NCI-H748 (cell line): ENCODE results near the gene OSBPL7.

Experiments used
- DNase-seq: peaks from one replicate; lab custom pipeline; 2025; ENCODE audit not compliant: unreplicated experiment; lab: John Stamatoyannopoulos, UW

Gene OSBPL7

DNA sequence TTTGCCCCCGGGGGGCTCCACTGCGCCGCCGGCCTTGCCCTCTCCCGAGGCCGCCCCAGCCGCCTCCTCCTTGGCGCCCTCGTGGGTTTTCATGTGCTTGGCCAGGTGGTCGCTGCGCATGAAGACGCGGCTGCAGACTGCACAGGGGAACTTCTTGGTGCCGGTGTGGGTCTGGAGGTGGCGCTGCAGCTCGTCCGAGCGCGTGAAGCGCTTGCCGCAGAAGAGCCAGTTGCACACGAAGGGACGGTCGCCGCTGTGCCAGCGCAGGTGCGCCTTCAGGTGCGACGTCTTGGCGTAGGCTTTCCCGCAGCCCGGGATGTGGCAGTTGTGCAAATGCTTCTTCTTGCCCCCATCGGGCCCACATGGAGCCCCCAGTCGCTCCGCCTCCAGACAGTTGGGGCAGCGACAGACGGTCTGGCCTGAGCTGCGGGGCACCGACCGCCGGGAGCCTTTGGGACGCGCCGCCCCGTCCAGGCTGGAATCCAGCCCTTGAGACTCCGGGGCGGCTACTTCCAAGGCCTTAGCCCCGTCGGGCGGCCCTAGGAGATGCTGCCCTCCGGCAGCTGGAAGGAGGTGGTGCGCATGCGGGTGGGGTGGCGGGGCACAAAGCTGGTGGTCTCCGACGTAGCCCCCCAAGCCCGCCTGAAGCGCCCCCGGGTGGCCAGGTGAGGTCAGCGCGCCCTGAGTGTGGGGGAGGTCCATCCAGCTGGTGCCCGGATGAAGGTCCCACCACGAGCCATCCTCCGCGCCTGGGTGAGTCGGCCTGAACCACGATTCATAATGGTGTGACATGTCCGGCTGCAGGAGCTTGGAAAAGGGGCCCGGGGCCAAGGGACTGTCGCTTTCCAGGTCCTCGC lies 26.0 kb upstream of the OSBPL7 start:
- no peak for DNase-seq

- DNase-seq, result peak; percentile 29
These were observed 25.2 kb upstream of the OSBPL7 start for GRCh38 chr17:47846716-47847340.

- no peak for DNase-seq
These were observed 24.1 kb upstream of the OSBPL7 start for GRCh38 chr17:47845716-47846075.

GRCh38 chr17:47844814-47845715 lies 23.5 kb upstream of the OSBPL7 start:
- DNase-seq, result peak; percentile 3

- no peak for DNase-seq
These were observed 22.6 kb upstream of the OSBPL7 start for GRCh38 chr17:47844227-47844626.

DNA sequence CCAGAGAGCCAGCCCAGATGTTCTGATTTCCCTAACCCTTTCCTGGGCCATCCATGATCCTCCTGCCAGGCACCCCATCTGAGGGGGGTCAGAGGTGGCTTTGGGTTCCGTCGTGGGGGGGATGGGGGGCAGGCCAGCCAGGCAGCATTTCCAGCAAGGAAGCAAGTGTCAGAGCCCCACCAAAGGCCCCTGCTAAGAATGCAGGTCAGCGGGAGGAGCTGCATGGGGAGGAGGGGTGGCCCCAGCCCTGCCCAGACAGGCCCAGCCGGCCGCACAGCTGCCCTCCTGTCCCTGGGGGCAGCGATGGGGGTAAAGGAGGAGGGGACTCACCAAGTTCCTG lies 21.8 kb upstream of the OSBPL7 start:
- no peak for DNase-seq

DNA sequence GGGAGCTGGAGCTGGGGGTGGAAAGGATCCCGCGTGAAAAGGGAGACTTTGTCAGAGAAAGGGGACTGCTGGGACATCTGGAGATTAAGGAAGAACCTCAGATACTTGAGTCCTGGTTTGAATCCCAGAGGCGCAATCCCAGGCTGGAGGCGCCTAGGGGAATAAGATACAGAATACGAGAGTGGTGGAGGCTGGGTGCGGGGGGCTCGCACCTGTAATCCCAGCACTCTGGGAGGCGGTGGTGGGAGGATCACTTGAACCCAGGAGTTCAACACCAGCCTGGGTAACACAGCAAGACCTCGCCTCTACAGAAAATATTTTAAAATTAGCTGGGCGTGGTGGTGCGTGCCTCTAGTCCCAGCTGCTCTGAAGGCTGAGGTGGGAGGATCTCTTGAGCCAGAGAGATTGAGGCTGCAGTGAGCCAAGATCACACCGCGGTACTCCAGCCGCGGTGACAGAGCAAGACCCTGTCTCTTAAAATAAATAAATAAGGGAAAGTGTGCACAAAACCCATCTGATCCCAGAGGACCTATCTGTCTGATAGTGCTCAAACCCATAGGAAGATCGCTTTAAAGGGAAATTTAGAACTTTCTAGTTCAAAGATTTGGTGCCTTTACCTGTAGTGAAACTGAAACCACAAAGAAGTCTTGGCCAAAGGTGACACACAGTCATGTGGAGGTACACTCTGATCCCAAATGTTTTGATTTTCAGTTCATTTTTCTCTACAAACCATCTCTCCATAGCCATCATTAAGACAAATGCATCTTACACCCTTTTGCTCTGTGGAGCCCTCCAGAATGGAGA lies 20.1 kb upstream of the OSBPL7 start:
- peak; percentile 18 for DNase-seq

GRCh38 chr17:47840742-47841487 lies 19.3 kb upstream of the OSBPL7 start, which contains the start of gene SCRN2:
Gene SCRN2, minus strand, starts transcription at chr17:47841273. Its CDS starts 430 bp downstream, at chr17:47840843.
- peak; percentile 87 for DNase-seq

- DNase-seq, result peak; percentile 37
These were observed 18.6 kb upstream of the OSBPL7 start for GRCh38 chr17:47840001-47840741.

GRCh38 chr17:47839071-47839470 lies 17.5 kb upstream of the OSBPL7 start:
- DNase-seq, result no peak

DNA sequence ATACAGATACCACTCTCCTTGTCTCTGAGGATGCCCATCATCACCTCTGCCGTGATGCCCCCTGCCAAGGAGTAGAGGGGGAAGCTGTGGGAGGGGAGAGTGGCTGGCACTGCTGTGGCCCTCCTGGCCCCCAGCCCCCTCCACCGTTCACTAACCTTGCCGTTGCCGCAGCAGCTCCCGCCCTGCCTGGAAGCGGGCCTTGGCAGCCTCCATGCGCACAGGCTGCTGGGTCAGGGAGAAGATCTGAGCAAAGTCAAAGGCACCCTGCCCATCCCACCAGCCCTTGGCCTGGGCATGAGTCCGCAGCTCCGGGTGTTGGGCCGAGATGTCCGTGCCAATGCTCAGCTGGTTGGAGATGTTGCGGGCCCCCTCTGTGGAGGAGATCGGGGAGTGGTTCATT lies 17.0 kb upstream of the OSBPL7 start:
- DNase-seq, result no peak

DNA sequence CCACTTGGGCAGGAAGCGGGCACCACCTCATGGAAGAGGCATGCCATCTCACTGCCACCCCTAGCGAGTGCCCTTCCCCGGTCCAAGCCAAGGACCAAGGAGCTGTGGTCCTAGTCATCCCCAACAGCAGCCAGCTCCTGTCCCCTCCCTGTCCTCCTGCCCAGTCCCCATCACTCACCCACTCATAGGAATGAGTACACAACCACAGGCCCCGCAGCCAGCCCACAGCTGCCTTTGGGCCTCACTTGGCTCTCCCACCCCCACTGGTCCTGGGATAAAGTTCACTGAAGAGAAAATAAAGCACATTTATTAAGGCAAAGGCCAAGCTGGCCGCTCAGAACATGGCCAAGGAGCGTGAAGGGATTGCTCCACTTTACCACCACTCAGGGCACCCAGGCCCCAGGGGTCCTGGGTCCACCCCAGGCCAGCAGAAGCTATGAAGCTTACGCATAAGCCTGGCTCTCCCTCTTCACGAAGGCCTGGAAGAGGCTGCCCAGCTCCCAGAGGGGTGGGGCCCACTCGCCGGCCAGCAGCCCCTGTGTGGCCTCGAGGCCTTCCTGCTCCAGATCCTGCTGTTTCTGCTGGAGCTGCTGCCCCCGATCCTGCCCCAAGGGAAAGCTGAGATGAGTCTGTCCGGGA lies 15.9 kb upstream of the OSBPL7 start:
- no peak for DNase-seq

GRCh38 chr17:47836601-47837000 lies 15.0 kb upstream of the OSBPL7 start:
- no peak for DNase-seq

- no peak for DNase-seq
These were observed 13.2 kb upstream of the OSBPL7 start for GRCh38 chr17:47834756-47835155.

- no peak for DNase-seq
These were observed 10.3 kb upstream of the OSBPL7 start for GRCh38 chr17:47831934-47832327.

DNA sequence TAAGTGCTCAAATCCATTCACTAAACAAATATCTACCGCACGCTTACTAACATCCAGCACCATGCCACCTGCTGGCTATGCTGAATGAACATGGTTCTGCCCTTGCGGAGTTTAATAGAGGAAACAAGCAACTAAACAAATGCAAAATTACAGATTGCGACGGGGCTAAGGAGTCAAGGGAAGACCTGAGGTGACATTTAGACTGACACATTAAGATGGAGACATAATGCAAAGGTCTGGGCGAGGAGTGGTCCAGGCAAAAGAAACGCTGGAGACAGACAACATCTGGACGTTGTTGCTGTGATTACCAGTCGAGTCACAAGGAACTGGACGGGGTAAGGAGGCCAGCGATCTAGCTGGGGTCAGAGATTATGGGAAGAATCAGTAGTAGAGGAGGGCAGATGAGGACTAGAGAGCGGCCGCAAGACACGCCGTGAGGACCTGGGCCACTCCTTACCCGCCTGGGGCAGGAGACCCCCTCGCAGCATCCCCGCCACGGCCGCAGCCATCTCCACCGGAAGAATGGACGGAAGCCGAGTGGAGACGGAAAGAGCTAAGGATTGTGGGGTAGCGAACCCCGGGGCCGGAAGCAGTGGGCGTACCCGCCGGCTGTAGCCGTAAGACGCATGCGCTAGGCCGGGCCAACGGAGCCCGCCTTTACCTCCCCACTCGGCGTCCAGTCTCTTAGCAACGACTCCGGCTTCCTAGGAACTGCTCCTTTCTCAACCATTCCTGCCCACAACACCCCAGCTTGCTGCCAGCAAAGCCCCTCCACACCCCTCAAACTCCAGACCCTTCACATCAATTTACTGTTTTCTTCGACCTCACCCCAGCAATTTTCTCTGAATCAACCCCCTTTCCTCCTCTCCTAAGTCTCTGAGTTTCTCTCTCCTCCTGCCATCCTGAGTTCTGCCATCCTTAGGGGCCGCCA lies 9.7 kb upstream of the OSBPL7 start, which contains the start of the genes LRRC46 and MRPL10:
Gene LRRC46, plus strand, starts transcription at position 668 of the 931 bp plus-strand sequence. CDS start 320 bp downstream, outside the sequence.
Gene MRPL10, minus strand, starts transcription at position 539 of the 931 bp plus-strand sequence. Its CDS starts 30 bp downstream, at position 509.
- DNase-seq, result peak; percentile 95

DNA sequence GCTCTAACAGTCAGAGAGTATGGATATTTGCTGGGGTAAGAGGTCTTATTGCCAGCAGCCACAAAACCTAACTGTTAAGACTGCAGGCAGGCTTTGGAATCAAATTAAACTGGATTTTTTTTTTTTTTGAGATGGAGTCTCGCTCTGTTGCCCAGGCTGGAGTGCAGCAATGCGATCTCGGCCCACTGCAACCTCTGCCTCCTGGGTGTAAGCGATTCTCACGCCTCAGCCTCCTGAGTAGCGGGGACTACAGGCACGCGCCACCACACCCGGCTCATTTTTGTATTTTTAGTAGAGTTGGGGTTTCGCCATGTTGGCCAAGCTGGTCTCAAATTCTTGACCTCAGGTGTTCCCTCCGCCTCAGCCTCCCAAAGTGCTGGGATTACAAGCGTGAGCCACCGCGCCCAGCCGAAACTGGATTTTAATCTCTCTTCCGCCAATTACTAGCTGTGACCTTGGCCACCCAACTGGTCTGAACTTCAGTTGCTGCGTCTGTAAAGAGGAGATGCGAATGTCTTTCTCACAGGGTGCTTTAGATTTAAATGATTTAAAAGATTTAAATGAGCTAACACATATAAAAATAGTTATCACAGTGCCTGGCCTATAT lies 8.9 kb upstream of the OSBPL7 start:
- DNase-seq, result no peak
